Psoas muscle (tissue), 8 donors: ENCODE measurements around the gene KY. TPM values are rescaled to one million over a fixed set of nuclear protein-coding genes. Genes with fewer than 3 reads are reported as not detected.
A peak's percentile ranks its signal among the peaks of the same experiment; 100 is the strongest.

ENCODE experiments used
- ATAC-seq, 4 donors: fragments of 200-7000 bp; cut with Tn5 transposase; one replicate each; pipeline ENCODE4 v1.9.1; 2020; ENCODE audit warnings: moderate library complexity in 3 of 4, mild to moderate bottlenecking in 2 of 4
- DNase-seq, 2 donors: peaks; one replicate each; pipeline ENCODE4 v3.0.0-alpha.2; 2020
- H3K27ac ChIP-seq: fragments of 200-600 bp; one replicate; pipeline ENCODE4 v1.8.0; 2022
- H3K27me3 ChIP-seq, 3 donors: fragments of 200-600 bp in 1 of 3; one replicate each; pipeline versions ENCODE4 v1.6.1 to v1.8.0; 2013 to 2022; ENCODE audit warnings: low read length in 2 of 3, mild to moderate bottlenecking in 2 of 3, moderate library complexity in 1 of 3; ENCODE audit not compliant: insufficient read depth in 3 of 3
- H3K36me3 ChIP-seq, 2 donors: fragments of 200-600 bp in 1 of 2; one replicate each; pipeline versions ENCODE4 v1.6.1 to v1.8.0; 2013 to 2022; ENCODE audit warnings: low read depth in 1 of 2, mild to moderate bottlenecking in 1 of 2, moderate library complexity in 1 of 2; ENCODE audit not compliant: insufficient read depth in 1 of 2
- H3K4me1 ChIP-seq: fragments of 200-600 bp; one replicate; pipeline ENCODE4 v1.8.0; 2022
- H3K4me3 ChIP-seq: fragments of 200-600 bp; one replicate; pipeline ENCODE4 v1.8.0; 2022; ENCODE audit warnings: mild to moderate bottlenecking
- H3K9me3 ChIP-seq: fragments of 200-600 bp; one replicate; pipeline ENCODE4 v1.8.0; 2022
- WGBS, 3 donors: extraction: QIAGEN DNeasy Blood & Tissue Kit; methylation state at CpG; one replicate each; pipeline versions ENCODE4 v1.1.6 to v1.1.7; 2013; 5-methylcytosine and 5-hydroxymethylcytosine counted together
- intact Hi-C, 2 donors: fragments of 100-400 bp; cut with DNase I; formaldehyde crosslinking; loops; one replicate each; pipeline versions ENCODE4 v1.11.0 to v1.14.2; 2022
- polyA plus RNA-seq, 3 donors: library from polyadenylated mRNA; stranded (reverse); fragments of 200-250 nt; gene quantifications; one replicate each; pipeline ENCODE4 v1.2.3, GENCODE V29; 2013
- total RNA-seq, 4 donors: library from RNA; stranded (reverse); fragmentation: NEBNext Ultra II Directional in 2 of 4; extraction: Animal tissue kit (Norgen Biotek cat#: 25700) in 2 of 4; gene quantifications; one replicate each; pipeline versions ENCODE4 v1.2.1 to v1.2.4, GENCODE V29; 2021 to 2023
- TF ChIP-seq, protein P1 (sequence below): fragments of 200-600 bp; IDR thresholded peaks from one replicate; pipeline ENCODE4 v1.8.0; 2022; ENCODE audit warnings: antibody characterized with exemption
- donor health status: healthy with polysubstance abuse.
- donor health status: DM: no; HTN: no; CAD: no; lungs with moderate emphysema.
- donor health status: Bipolar disorder and iron deficiency.
- donor health status: healthy.
- donor health status: DM: yes; HTN: yes; CAD: no.
- donor health status: DM: no; HTN: no; CAD: no.
- donor health status: DM: no; HTN: no; CAD: no.
- donor health status: DM: yes; HTN: yes; CAD: no.

Gene KY
- total and polyA plus RNA-seq, 7 donors: 0.30 to 6.7 (median 3.0) TPM; not detected in 1

DNA sequence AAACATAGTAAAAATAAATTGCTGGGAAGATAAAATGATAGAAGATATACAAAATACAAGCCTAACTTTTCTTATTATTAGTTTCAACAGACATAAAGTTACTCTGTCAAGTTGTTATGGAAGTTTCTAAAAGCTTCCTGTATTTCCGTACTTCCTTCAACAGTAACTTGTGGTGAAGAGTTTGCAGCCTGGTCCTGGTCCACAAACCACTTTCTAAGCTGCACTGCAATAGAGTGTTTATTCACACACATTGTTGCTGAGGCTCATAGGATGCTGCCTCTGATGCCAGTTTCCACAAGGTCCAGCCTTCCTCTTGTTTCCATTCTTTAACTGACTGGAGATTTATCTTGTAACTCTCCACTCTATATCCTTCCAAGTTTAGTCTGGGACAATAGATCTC is 39.4 kb upstream of the KY start:
- Histone ChIP-seq H3K27ac (no peak overlapping the region), H3K9me3 (no peaks in the 10 kb centered on the region), H3K4me3 (no peak overlapping the region), H3K27me3 (no peaks in the 10 kb centered on the region), H3K36me3 (no peaks in the 10 kb centered on the region), H3K4me1 (peaks cover 29% of the 10 kb centered on the region)
- intact Hi-C loops: no loop called here
- DNase-seq: no peak
- TF ChIP-seq, protein P1, sequence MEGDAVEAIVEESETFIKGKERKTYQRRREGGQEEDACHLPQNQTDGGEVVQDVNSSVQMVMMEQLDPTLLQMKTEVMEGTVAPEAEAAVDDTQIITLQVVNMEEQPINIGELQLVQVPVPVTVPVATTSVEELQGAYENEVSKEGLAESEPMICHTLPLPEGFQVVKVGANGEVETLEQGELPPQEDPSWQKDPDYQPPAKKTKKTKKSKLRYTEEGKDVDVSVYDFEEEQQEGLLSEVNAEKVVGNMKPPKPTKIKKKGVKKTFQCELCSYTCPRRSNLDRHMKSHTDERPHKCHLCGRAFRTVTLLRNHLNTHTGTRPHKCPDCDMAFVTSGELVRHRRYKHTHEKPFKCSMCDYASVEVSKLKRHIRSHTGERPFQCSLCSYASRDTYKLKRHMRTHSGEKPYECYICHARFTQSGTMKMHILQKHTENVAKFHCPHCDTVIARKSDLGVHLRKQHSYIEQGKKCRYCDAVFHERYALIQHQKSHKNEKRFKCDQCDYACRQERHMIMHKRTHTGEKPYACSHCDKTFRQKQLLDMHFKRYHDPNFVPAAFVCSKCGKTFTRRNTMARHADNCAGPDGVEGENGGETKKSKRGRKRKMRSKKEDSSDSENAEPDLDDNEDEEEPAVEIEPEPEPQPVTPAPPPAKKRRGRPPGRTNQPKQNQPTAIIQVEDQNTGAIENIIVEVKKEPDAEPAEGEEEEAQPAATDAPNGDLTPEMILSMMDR: no peak
- 53 to 62% (median 62%) methylated on average over 1 of the region's 1 CpG for WGBS, 3 donors
- ATAC-seq: no peak

DNA sequence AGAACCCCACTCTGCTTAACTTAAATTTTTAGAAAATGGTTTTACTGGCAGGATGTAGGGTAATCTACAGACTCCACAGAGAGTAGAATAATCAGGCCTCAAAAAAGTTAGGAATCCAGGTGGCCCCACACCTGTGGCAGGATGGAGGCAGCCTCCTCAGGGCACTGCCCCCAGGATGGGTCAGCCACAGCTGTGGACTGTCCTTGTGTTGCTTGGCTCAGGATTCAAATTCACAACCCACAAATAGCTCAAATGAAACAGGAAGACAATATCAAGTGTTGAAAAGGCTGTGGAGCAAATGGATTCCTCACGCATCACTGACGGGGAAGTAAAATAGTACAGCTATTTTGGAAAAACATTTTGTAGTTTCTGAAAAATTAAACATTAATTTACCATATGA is 36.8 kb upstream of the KY start:
- TF ChIP-seq, protein P1: no peak
- ATAC-seq (peak in 3 of 4 donors; percentile 54 to 56 (median 54)), DNase-seq (no peak)
- intact Hi-C loops: loop anchor here in 1 of 2 donors (2.0 kb wide), 1 partner anchor 39 kb away; no protein-coding TSS in a partner anchor
- no peaks in the 10 kb centered on the region for H3K9me3 ChIP-seq
- H3K27ac ChIP-seq: no peak overlapping the region
- H3K4me1 ChIP-seq: peaks cover 21% of the 10 kb centered on the region
- H3K4me3 ChIP-seq: no peak overlapping the region
- WGBS, 3 donors: 15 to 37% (median 29%) methylated on average over 2 of the region's 2 CpGs
- no peaks in the 10 kb centered on the region for H3K36me3 ChIP-seq
- H3K27me3 ChIP-seq: no peaks in the 10 kb centered on the region

DNA sequence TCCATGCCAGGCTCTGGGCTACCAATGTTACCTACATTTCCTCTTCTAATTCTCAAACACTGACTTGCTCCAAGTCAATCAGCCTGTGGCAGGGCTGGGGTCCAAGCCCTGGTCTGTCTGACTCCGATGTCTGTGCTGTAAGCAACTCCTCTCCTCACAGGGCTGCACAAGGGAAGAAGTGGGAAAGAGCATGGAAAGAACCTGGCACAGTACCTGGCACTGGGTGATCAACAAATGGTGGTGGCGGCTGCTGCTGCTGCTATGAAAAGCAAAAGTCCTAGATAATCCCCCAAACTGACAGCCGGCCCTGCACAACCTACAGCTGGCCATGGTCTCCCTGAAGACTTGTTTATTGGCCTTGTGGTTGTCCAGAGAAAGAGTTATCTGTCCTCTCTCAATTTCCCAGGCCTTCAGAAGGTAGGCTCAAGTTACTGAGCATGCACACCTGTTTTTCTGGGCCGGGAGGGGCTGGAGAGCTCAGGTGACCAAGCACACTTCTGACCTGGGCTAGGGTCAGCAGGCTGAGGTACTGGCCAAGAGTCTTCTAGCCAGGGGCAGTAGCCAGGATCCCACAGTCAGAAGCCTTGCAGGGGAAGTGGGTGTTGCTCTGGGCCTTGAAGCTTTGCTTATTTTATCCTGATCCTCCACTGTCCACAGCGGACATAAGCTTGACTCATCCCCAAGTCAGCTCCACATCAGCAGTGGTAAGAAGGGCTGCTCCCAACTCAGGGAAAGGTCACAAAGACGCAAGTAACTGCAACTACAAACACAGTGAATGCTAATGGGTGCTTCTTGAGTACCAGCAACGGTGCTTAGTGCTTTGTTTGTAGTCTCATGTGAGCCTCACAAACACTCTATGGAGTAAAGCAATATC is 35.3 kb upstream of the KY start:
- Histone ChIP-seq H3K4me1 (peaks cover 27% of the 10 kb centered on the region), H3K27me3 (no peaks in the 10 kb centered on the region), H3K36me3 (no peaks in the 10 kb centered on the region), H3K9me3 (no peaks in the 10 kb centered on the region), H3K27ac (peak overlapping the region; percentile 66), H3K4me3 (no peak overlapping the region)
- ATAC-seq (peak; percentile 81 to 90 (median 86)), DNase-seq (no peak)
- TF ChIP-seq, protein P1: no peak
- 21 to 39% (median 26%) methylated on average over 7 of the region's 7 CpGs for WGBS, 3 donors
- intact Hi-C loops: loop anchor here in 1 of 2 donors (2.0 kb wide), 1 partner anchor 41 kb away; no protein-coding TSS in a partner anchor

GRCh38 chr3:134682196-134682880 is 31.5 kb upstream of the KY start:
- no peaks in the 10 kb centered on the region for H3K9me3 ChIP-seq
- H3K4me3 ChIP-seq: no peak overlapping the region
- H3K4me1 ChIP-seq: peaks cover 42% of the 10 kb centered on the region
- no peaks in the 10 kb centered on the region for H3K27me3 ChIP-seq
- WGBS, 3 donors: 68 to 81% (median 70%) methylated on average over 7 of the region's 7 CpGs
- DNase-seq: no peak
- intact Hi-C loops: no loop called here
- ATAC-seq: no peak
- no peaks in the 10 kb centered on the region for H3K36me3 ChIP-seq
- TF ChIP-seq, protein P1: no peak
- H3K27ac ChIP-seq: no peak overlapping the region
